K562 (cell line): ENCODE data around the gene AGPAT3. TPM values are rescaled to one million over a fixed set of nuclear protein-coding genes. Genes with fewer than 3 reads are reported as not detected.

ENCODE experiments used
- ATAC-seq: fragments of 200-7000 bp; cut with Tn5 transposase; 3 replicates; pipeline ENCODE4 v1.9.1; 2020; ENCODE audit warnings: moderate library complexity
- BruUV-seq: library from RNA; stranded (reverse); fragments of 400-500 nt; replicated peaks from 2 replicates; lab custom pipeline; 2021; lab: Mats Ljungman, UMichigan
- CTCF ChIA-PET: fragments of 300-600 bp; formaldehyde crosslinking; extraction: SDS; loops from one replicate; lab custom pipeline; 2021; ENCODE audit warnings: low intra/inter-chr PET ratio; lab: Yijun Ruan, JAX
- POLR2A ChIA-PET: fragments of 300-600, 350-650 bp; sonication (Branson Sonifier 250); formaldehyde crosslinking; extraction: SDS; loops from one replicate; lab custom pipeline; 2021; ENCODE audit warnings: antibody characterized with exemption, inconsistent platforms; lab: Yijun Ruan, JAX
- DNase-seq, 4 experiments: peaks; one replicate each; pipeline versions ENCODE4 v3.0.0 to v3.0.0-alpha.2; 2011 to 2018; ENCODE audit warnings: low spot score in 3 of 4, mixed read lengths in 3 of 4; ENCODE audit errors: extremely low read depth in 1 of 4
- FAIRE-seq: peaks from 2 replicates; lab custom pipeline; 2011; peaks lifted over from hg19 to GRCh38; lab: Jason Lieb, UNC
- H2AFZ ChIP-seq: 2 replicates; pipeline ENCODE4 v1.6.0; 2011; ENCODE audit warnings: low read depth, low read length, control low read depth, inconsistent platforms
- H3K27ac ChIP-seq: fragments of 200-600 bp; 3 replicates; pipeline ENCODE4 v1.8.0; 2011; ENCODE audit warnings: low read depth, mild to moderate bottlenecking, control low read depth, inconsistent platforms, low read length, moderate library complexity, mixed read lengths; ENCODE audit errors: extremely low read depth
- H3K27me3 ChIP-seq, 2 experiments: fragments of 300-600 bp in 1 of 2; 2 replicates in 1 of 2; 3 replicates in 1 of 2; pipeline versions ENCODE4 v1.6.0 to v1.8.0; 2011; ENCODE audit warnings: inconsistent platforms in 2 of 2, low read length in 2 of 2, mild to moderate bottlenecking in 1 of 2, mixed read lengths in 1 of 2, moderate library complexity in 1 of 2; ENCODE audit not compliant: control insufficient read depth in 2 of 2, insufficient read depth in 2 of 2
- H3K36me3 ChIP-seq: fragments of 300-600 bp; 3 replicates; pipeline ENCODE4 v1.8.0; 2011; ENCODE audit warnings: mild to moderate bottlenecking, low read length, inconsistent platforms; ENCODE audit not compliant: control insufficient read depth, insufficient read depth
- H3K4me1 ChIP-seq, 2 experiments: fragments of 200-600 bp in 1 of 2; replicated peaks in 1 of 2; 2 replicates in 1 of 2; 3 replicates in 1 of 2; pipeline versions ENCODE4 v1.5.1 to v1.8.0; 2011; ENCODE audit warnings: inconsistent platforms in 2 of 2, low read length in 2 of 2, mild to moderate bottlenecking in 1 of 2, mixed read lengths in 1 of 2, moderate library complexity in 1 of 2; ENCODE audit not compliant: control insufficient read depth in 2 of 2, insufficient read depth in 2 of 2
- H3K4me2 ChIP-seq: 2 replicates; pipeline ENCODE4 v1.6.1; 2011; ENCODE audit warnings: low read length, control low read depth, inconsistent platforms, mixed read lengths; ENCODE audit not compliant: insufficient read depth
- H3K4me3 ChIP-seq: fragments of 200-600 bp; sonication (generic), shearing (Covaris generic); 2 replicates; pipeline ENCODE4 v1.5.1; 2016; ENCODE audit warnings: control low read depth, inconsistent platforms
- H3K79me2 ChIP-seq: fragments of 200-600 bp; 3 replicates; pipeline ENCODE4 v1.8.0; 2011; ENCODE audit warnings: low read length, inconsistent platforms; ENCODE audit not compliant: control insufficient read depth, insufficient read depth
- H3K9ac ChIP-seq, 2 experiments: 2 replicates each; pipeline versions ENCODE4 v1.6.0 to v1.6.1; 2011; ENCODE audit warnings: low read depth in 2 of 2, low read length in 2 of 2, control low read depth in 1 of 2, inconsistent platforms in 1 of 2, mild to moderate bottlenecking in 1 of 2, mixed read lengths in 1 of 2; ENCODE audit not compliant: insufficient read depth in 1 of 2
- H3K9me1 ChIP-seq: one replicate; pipeline ENCODE4 v1.6.0; 2011; ENCODE audit warnings: inconsistent platforms, mild to moderate bottlenecking, low read length, moderate library complexity; ENCODE audit not compliant: control insufficient read depth, insufficient read depth
- H3K9me3 ChIP-seq: replicated peaks from 2 replicates; pipeline ENCODE4 v1.5.1; 2011; ENCODE audit warnings: low read depth, low read length, inconsistent platforms; ENCODE audit not compliant: control insufficient read depth, insufficient read depth
- H4K20me1 ChIP-seq: replicated peaks from 2 replicates; pipeline ENCODE4 v1.6.1; 2011; ENCODE audit warnings: low read length, inconsistent platforms, mixed read lengths; ENCODE audit not compliant: control insufficient read depth, insufficient read depth
- CBX5 ChIP-seq: IDR thresholded peaks from 2 replicates; pipeline ENCODE4 v1.6.1; 2014; ENCODE audit warnings: low read depth, borderline replicate concordance
- CTBP1 ChIP-seq: fragments of 450-650 bp; IDR thresholded peaks from 2 replicates; pipeline ENCODE4 v1.6.1; 2016; ENCODE audit warnings: borderline replicate concordance
- ESRRA ChIP-seq: fragments of 450-650 bp; IDR thresholded peaks from 2 replicates; pipeline ENCODE4 v1.6.1; 2014; ENCODE audit warnings: low read depth, mild to moderate bottlenecking, moderate library complexity, borderline replicate concordance
- FOXK1 ChIP-seq: sonication (generic); formaldehyde crosslinking; IDR thresholded peaks from 2 replicates; pipeline ENCODE4 v1.8.0; 2022; ENCODE audit warnings: missing genetic modification reagents, mild to moderate bottlenecking, borderline replicate concordance
- FOXP1 ChIP-seq: sonication (generic); formaldehyde crosslinking; IDR thresholded peaks from 2 replicates; pipeline ENCODE4 v1.8.0; 2022; ENCODE audit warnings: mild to moderate bottlenecking, missing genetic modification reagents
- HES1 ChIP-seq: fragments of 450-650 bp; IDR thresholded peaks from 2 replicates; pipeline ENCODE4 v1.6.1; 2016; ENCODE audit warnings: low read depth, mild to moderate bottlenecking, moderate library complexity
- ID3 ChIP-seq, 2 experiments: fragments of 250-450 bp in 1 of 2; fragments of 450-650 bp in 1 of 2; sonication (Bioruptor Pico) in 1 of 2; IDR thresholded peaks; 2 replicates each; pipeline versions ENCODE4 v1.6.1 to v1.8.0; 2016 to 2021; ENCODE audit warnings: mild to moderate bottlenecking in 2 of 2, moderate library complexity in 2 of 2, missing compliant biosample characterization in 1 of 2, missing genetic modification characterization in 1 of 2
- KLF6 ChIP-seq: fragments of 250-450 bp; sonication (Bioruptor Pico); IDR thresholded peaks from 2 replicates; pipeline ENCODE4 v1.4.0; 2020; ENCODE audit warnings: mild to moderate bottlenecking, moderate library complexity, borderline replicate concordance
- L3MBTL2 ChIP-seq: fragments of 450-650 bp; IDR thresholded peaks from 2 replicates; pipeline ENCODE4 v1.6.1; 2016; ENCODE audit warnings: mild to moderate bottlenecking, moderate library complexity
- MCM5 ChIP-seq: fragments of 450-650 bp; IDR thresholded peaks from 2 replicates; pipeline ENCODE4 v1.6.1; 2016; ENCODE audit warnings: low read depth
- NCOA1 ChIP-seq: fragments of 450-650 bp; IDR thresholded peaks from 2 replicates; pipeline ENCODE4 v1.6.1; 2016; ENCODE audit warnings: low read depth
- SMC3 ChIP-seq: conservative IDR thresholded peaks from 2 replicates; pipeline ENCODE4 v1.6.1; 2011; ENCODE audit warnings: low read depth, low read length, improper control_type of control experiment; ENCODE audit not compliant: insufficient read depth
- SRSF7 ChIP-seq: fragments of 200-400 bp; formaldehyde crosslinking; optimal IDR thresholded peaks from 2 replicates; pipeline ENCODE3; 2017; ENCODE audit warnings: mild to moderate bottlenecking, low read depth, low read length
- TSC22D4 ChIP-seq: fragments of 450-650 bp; IDR thresholded peaks from 2 replicates; pipeline ENCODE4 v1.6.1; 2016; ENCODE audit warnings: missing genetic modification characterization, missing biosample characterization, control low read depth
- ZC3H4 ChIP-seq: sonication (generic); formaldehyde crosslinking; IDR thresholded peaks from 2 replicates; pipeline ENCODE4 v1.9.0; 2021; ENCODE audit warnings: missing genetic modification reagents, borderline replicate concordance
- ZNF140 ChIP-seq: fragments of 250-450 bp; sonication (Bioruptor Pico); IDR thresholded peaks from 2 replicates; pipeline ENCODE4 v1.8.0; 2021; ENCODE audit warnings: moderate library complexity, mild to moderate bottlenecking, inconsistent platforms
- ZNF232 ChIP-seq: sonication (generic); formaldehyde crosslinking; IDR thresholded peaks from 2 replicates; pipeline ENCODE4 v1.8.0; 2022; ENCODE audit warnings: mild to moderate bottlenecking, missing genetic modification reagents
- ZNF780A ChIP-seq: fragments of 250-450 bp; sonication (Bioruptor Pico); IDR thresholded peaks from 2 replicates; pipeline ENCODE4 v1.5.0; 2021; ENCODE audit warnings: mild to moderate bottlenecking
- WGBS: fragments of 100-300 bp; shearing (Covaris generic); methylation state at CpG from one replicate; pipeline ENCODE4 v1.1.6; 2016; ENCODE audit warnings: low coverage, mixed read lengths; ENCODE audit not compliant: insufficient coverage; ENCODE audit errors: missing lambda C conversion rate; 5-methylcytosine and 5-hydroxymethylcytosine counted together
- in situ Hi-C: fragments of 300-500 bp; cut with MboI; formaldehyde crosslinking; loops from 4 replicates; pipeline ENCODE4 v1.15.0; 2018; ENCODE audit warnings: inconsistent platforms, mixed read lengths
- intact Hi-C: fragments of 100-400 bp; cut with micrococcal nuclease; formaldehyde crosslinking; loops from 2 replicates; pipeline ENCODE4 v1.14.2; 2022
- polyA plus RNA-seq, 8 experiments: library from polyadenylated mRNA; depleted of rRNA in 4 of 8; stranded (reverse) in 5 of 8; unstranded in 3 of 8; fragments of >200 nt; fragmentation: Nextera tagmentation in 2 of 8; fragmentation: Illumina TruSeq in 1 of 8; extraction: Ambion mirVana in 2 of 8; extraction: Trizol in 1 of 8; gene quantifications; 2 replicates each; pipeline versions ENCODE4 v1.2.1 to v1.2.3, GENCODE V29; 2011 to 2014; ENCODE audit warnings: inconsistent platforms in 1 of 8, missing spikeins in 1 of 8
- total RNA-seq, 7 experiments: library from RNA; depleted of rRNA in 6 of 7; stranded (reverse); fragments of >200 nt in 6 of 7; fragmentation: Illumina TruSeq in 2 of 7; extraction: Trizol in 2 of 7; gene quantifications; 2 replicates each; pipeline versions ENCODE4 v1.2.1 to v1.2.3, GENCODE V29; 2011 to 2021; ENCODE audit warnings: low replicate concordance in 1 of 7
- TF ChIP-seq, protein P1 (sequence below), 2 experiments: IDR thresholded peaks in 1 of 2; conservative IDR thresholded peaks in 1 of 2; 2 replicates each; pipeline ENCODE4 v1.6.1; 2016; ENCODE audit warnings: low read depth in 2 of 2, mild to moderate bottlenecking in 1 of 2, missing compliant biosample characterization in 1 of 2, missing genetic modification characterization in 1 of 2, moderate library complexity in 1 of 2

Gene AGPAT3
- total and polyA plus RNA-seq, 9 of the 15 experiments (the other 6 are each of a cell fraction or from before 2014, with no cell fraction given) = 1.5 to 88.4 (median 35.7) TPM

GRCh38 chr21:43943512-43944077 is 78.6 kb downstream of the AGPAT3 start:
- WGBS = 88% methylated on average over 22 of the region's 30 CpGs
- POLR2A ChIA-PET = interaction anchor here (0.7 to 0.9 kb wide), 2 partner anchors 40 to 45 kb away, joined by 3 read pairs; no protein-coding TSS in a partner anchor
- Histone ChIP-seq H3K9ac (peak overlapping the region in 1 of 2 experiments; percentile 8; a peak in 1 of 4 replicates), H3K36me3 (peaks cover 17% of the 10 kb centered on the region; the same call in 2 of the 3 replicates), H3K9me3 (no peaks in the 10 kb centered on the region), H4K20me1 (peaks cover 19% of the 10 kb centered on the region; the same call in 1 of the 2 replicates), H3K4me2 (no peak overlapping the region), H3K27ac (no peak overlapping the region), H3K27me3 (no peaks in the 10 kb centered on the region), H3K4me3 (no peak overlapping the region), H2AFZ (no peak overlapping the region), H3K4me1 (peaks cover 11 to 56% of the 10 kb centered on the region in 2 experiments; a peak in 4 of 5 replicates), H3K9me1 (no peaks in the 10 kb centered on the region), H3K79me2 (peaks cover 39% of the 10 kb centered on the region)
- DNase-seq (no peak), ATAC-seq (no peak), FAIRE-seq (no peak)
- in situ Hi-C loops (loop anchor here (5.0 kb wide), 1 partner anchor 131 kb away; no protein-coding TSS in a partner anchor), intact Hi-C loops (no loop called here)
- BruUV-seq = no TSS peak
- CTCF ChIA-PET = interaction anchor here (0.5 kb wide), 1 partner anchor 8 kb away, joined by 7 read pairs; no protein-coding TSS in a partner anchor
- no peak for TF ChIP-seq NCOA1
- TF ChIP-seq ESRRA = no peak
- TF ChIP-seq TSC22D4 (tag) = no peak
- no peak for TF ChIP-seq SMC3
- TF ChIP-seq, protein P1, sequence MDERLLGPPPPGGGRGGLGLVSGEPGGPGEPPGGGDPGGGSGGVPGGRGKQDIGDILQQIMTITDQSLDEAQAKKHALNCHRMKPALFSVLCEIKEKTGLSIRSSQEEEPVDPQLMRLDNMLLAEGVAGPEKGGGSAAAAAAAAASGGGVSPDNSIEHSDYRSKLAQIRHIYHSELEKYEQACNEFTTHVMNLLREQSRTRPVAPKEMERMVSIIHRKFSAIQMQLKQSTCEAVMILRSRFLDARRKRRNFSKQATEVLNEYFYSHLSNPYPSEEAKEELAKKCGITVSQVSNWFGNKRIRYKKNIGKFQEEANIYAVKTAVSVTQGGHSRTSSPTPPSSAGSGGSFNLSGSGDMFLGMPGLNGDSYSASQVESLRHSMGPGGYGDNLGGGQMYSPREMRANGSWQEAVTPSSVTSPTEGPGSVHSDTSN (CRISPR knock-in tag; IDR thresholded peaks at IDR 0.05; ENCODE audit: low read depth) = no peak
- TF ChIP-seq, protein P1 (tag; conservative IDR thresholded peaks at IDR 0.05; ENCODE audit: low read depth) = no peak
- no peak for TF ChIP-seq HES1
- TF ChIP-seq FOXP1 (CRISPR knock-in tag) = no peak
- TF ChIP-seq ZNF140 (CRISPR knock-in tag) = no peak
- TF ChIP-seq SRSF7 = no peak
- TF ChIP-seq CTBP1 = no peak
- no peak for TF ChIP-seq KLF6 (CRISPR knock-in tag)
- no peak for TF ChIP-seq ZC3H4 (CRISPR knock-in tag)
- TF ChIP-seq ZNF232 (CRISPR knock-in tag) = no peak
- no peak for TF ChIP-seq L3MBTL2
- TF ChIP-seq ZNF780A (CRISPR knock-in tag) = no peak
- no peak for TF ChIP-seq CBX5
- no peak for TF ChIP-seq FOXK1 (CRISPR knock-in tag)
- TF ChIP-seq ID3 (CRISPR knock-in tag; IDR thresholded peaks at IDR 0.05) = no peak
- TF ChIP-seq ID3 (tag; IDR thresholded peaks at IDR 0.05) = no peak
- no peak for TF ChIP-seq MCM5
